ENCODE results near the gene CLIC4. TPM values are rescaled to one million over a fixed set of nuclear protein-coding genes. Genes with fewer than 3 reads are reported as not detected.

Gene CLIC4
- total and polyA plus RNA-seq, 4 experiments from 2014 or later: 0.62 to 3.8 (median 2.4) TPM

- intact Hi-C loops (cut with micrococcal nuclease): no loop called here
- POLR2A ChIA-PET (ENCODE audit: partially characterized antibody): no interaction called here
- no peaks in the 10 kb centered on the region for H3K36me3 ChIP-seq (ENCODE audit: insufficient read depth, low read length)
- H3K27me3 ChIP-seq (ENCODE audit: insufficient read depth, low read length): no peaks in the 10 kb centered on the region
- no peak overlapping the region for H3K27ac ChIP-seq (ENCODE audit: low read depth, low read length)
- no peaks in the 10 kb centered on the region for H3K9me3 ChIP-seq (ENCODE audit: control insufficient read depth in 1 of 2, low read length in 2 of 2)
- Mint-ChIP-seq H3K9me3 (peaks cover 0 to 1% (median 0%) of the 10 kb centered on the region in 8 donors), H3K27ac (no peak overlapping the region), H3K27me3 (peaks cover 0 to 2% of the 10 kb centered on the region in 2 donors), H3K36me3 (no peaks in the 10 kb centered on the region), H3K4me1 (peaks cover 0 to 6% (median 0%) of the 10 kb centered on the region in 4 donors), H3K4me3 (no peak overlapping the region)
- no peak for DNase-seq
- CTCF ChIA-PET (ENCODE audit: partially characterized antibody): interaction anchor here (1.0 to 1.2 kb wide), 2 partner anchors 50 to 290 kb away, joined by 3 read pairs; no protein-coding TSS in a partner anchor
- no peaks in the 10 kb centered on the region for H3K4me1 ChIP-seq (ENCODE audit: insufficient read depth, low read length)
- no peak overlapping the region for H3K4me3 ChIP-seq (ENCODE audit: low read length in 2 of 2)
These were observed 115.6 kb downstream of the CLIC4 start for GRCh38 chr1:24860841-24861240.

- Histone ChIP-seq H3K4me3 (ENCODE audit: low read length in 2 of 2) (no peak overlapping the region), H3K9me3 (ENCODE audit: control insufficient read depth in 1 of 2, low read length in 2 of 2) (no peaks in the 10 kb centered on the region), H3K27me3 (ENCODE audit: insufficient read depth, low read length) (no peaks in the 10 kb centered on the region), H3K4me1 (ENCODE audit: insufficient read depth, low read length) (no peaks in the 10 kb centered on the region), H3K36me3 (ENCODE audit: insufficient read depth, low read length) (no peaks in the 10 kb centered on the region), H3K27ac (ENCODE audit: low read depth, low read length) (no peak overlapping the region)
- Mint-ChIP-seq H3K27ac (no peak overlapping the region), H3K27me3 (peaks cover 3 to 4% of the 10 kb centered on the region in 2 donors), H3K9me3 (peaks cover 0 to 1% (median 0%) of the 10 kb centered on the region in 8 donors), H3K4me3 (no peak overlapping the region), H3K36me3 (no peaks in the 10 kb centered on the region), H3K4me1 (peaks cover 0 to 6% (median 0%) of the 10 kb centered on the region in 4 donors)
- intact Hi-C loops (cut with micrococcal nuclease): no loop called here
- CTCF ChIA-PET (ENCODE audit: partially characterized antibody): interaction anchor here (0.8 to 1.6 kb wide), 3 partner anchors 12 to 31 kb away, joined by 3 to 4 read pairs (median 4); no protein-coding TSS in a partner anchor
- no peak for DNase-seq
- POLR2A ChIA-PET (ENCODE audit: partially characterized antibody): no interaction called here
These were observed 116.8 kb downstream of the CLIC4 start for GRCh38 chr1:24861821-24862727.

- Histone ChIP-seq H3K27me3 (ENCODE audit: insufficient read depth, low read length) (no peaks in the 10 kb centered on the region), H3K36me3 (ENCODE audit: insufficient read depth, low read length) (no peaks in the 10 kb centered on the region), H3K4me3 (ENCODE audit: low read length in 2 of 2) (no peak overlapping the region), H3K27ac (ENCODE audit: low read depth, low read length) (no peak overlapping the region), H3K4me1 (ENCODE audit: insufficient read depth, low read length) (no peaks in the 10 kb centered on the region), H3K9me3 (ENCODE audit: control insufficient read depth in 1 of 2, low read length in 2 of 2) (no peaks in the 10 kb centered on the region)
- DNase-seq: no peak
- H3K4me3 Mint-ChIP-seq: no peak overlapping the region
- ChIA-PET POLR2A (ENCODE audit: partially characterized antibody) (interaction anchor here (1.5 kb wide), 1 partner anchor 68 kb away, joined by 3 read pairs; no protein-coding TSS in a partner anchor), CTCF (ENCODE audit: partially characterized antibody) (interaction anchor here (0.8 to 1.6 kb wide), 3 partner anchors 13 to 32 kb away, joined by 3 to 4 read pairs (median 4); no protein-coding TSS in a partner anchor)
- H3K27ac Mint-ChIP-seq: peak overlapping the region in 1 of 7 donors; percentile 66
- peaks cover 0 to 1% (median 0%) of the 10 kb centered on the region in 8 donors for H3K9me3 Mint-ChIP-seq
- no peaks in the 10 kb centered on the region for H3K4me1 Mint-ChIP-seq
- intact Hi-C loops (cut with micrococcal nuclease): no loop called here
- peaks cover 4 to 6% of the 10 kb centered on the region in 2 donors for H3K27me3 Mint-ChIP-seq
- H3K36me3 Mint-ChIP-seq: no peaks in the 10 kb centered on the region
These were observed 117.7 kb downstream of the CLIC4 start for GRCh38 chr1:24862775-24863483.

GRCh38 chr1:24864370-24864777, 119.1 kb downstream of the CLIC4 start:
- Mint-ChIP-seq H3K27me3 (peaks cover 4 to 7% of the 10 kb centered on the region in 2 donors), H3K27ac (peak overlapping the region in 2 of 7 donors; percentile 60 to 65), H3K4me3 (no peak overlapping the region), H3K9me3 (peaks cover 0 to 1% (median 0%) of the 10 kb centered on the region in 8 donors), H3K36me3 (no peaks in the 10 kb centered on the region), H3K4me1 (peaks cover 0 to 10% (median 0%) of the 10 kb centered on the region in 4 donors)
- Histone ChIP-seq H3K27me3 (ENCODE audit: insufficient read depth, low read length) (no peaks in the 10 kb centered on the region), H3K4me3 (ENCODE audit: low read length in 2 of 2) (no peak overlapping the region), H3K27ac (ENCODE audit: low read depth, low read length) (no peak overlapping the region), H3K4me1 (ENCODE audit: insufficient read depth, low read length) (no peaks in the 10 kb centered on the region), H3K36me3 (ENCODE audit: insufficient read depth, low read length) (no peaks in the 10 kb centered on the region), H3K9me3 (ENCODE audit: control insufficient read depth in 1 of 2, low read length in 2 of 2) (no peaks in the 10 kb centered on the region)
- no peak for DNase-seq
- POLR2A ChIA-PET (ENCODE audit: partially characterized antibody): no interaction called here
- CTCF ChIA-PET (ENCODE audit: partially characterized antibody): no interaction called here
- intact Hi-C loops (cut with micrococcal nuclease): no loop called here

GRCh38 chr1:24865168-24865567, 119.9 kb downstream of the CLIC4 start:
- Mint-ChIP-seq H3K4me1 (peaks cover 0 to 10% (median 0%) of the 10 kb centered on the region in 4 donors), H3K4me3 (no peak overlapping the region), H3K27me3 (peaks cover 4 to 7% of the 10 kb centered on the region in 2 donors), H3K36me3 (no peaks in the 10 kb centered on the region), H3K9me3 (peaks cover 0 to 1% (median 0%) of the 10 kb centered on the region in 8 donors), H3K27ac (no peak overlapping the region)
- DNase-seq: no peak
- intact Hi-C loops (cut with micrococcal nuclease): no loop called here
- H3K27ac ChIP-seq (ENCODE audit: low read depth, low read length): no peak overlapping the region
- no peaks in the 10 kb centered on the region for H3K36me3 ChIP-seq (ENCODE audit: insufficient read depth, low read length)
- H3K4me1 ChIP-seq (ENCODE audit: insufficient read depth, low read length): no peaks in the 10 kb centered on the region
- POLR2A ChIA-PET (ENCODE audit: partially characterized antibody): no interaction called here
- H3K9me3 ChIP-seq (ENCODE audit: control insufficient read depth in 1 of 2, low read length in 2 of 2): no peaks in the 10 kb centered on the region
- H3K27me3 ChIP-seq (ENCODE audit: insufficient read depth, low read length): no peaks in the 10 kb centered on the region
- CTCF ChIA-PET (ENCODE audit: partially characterized antibody): no interaction called here
- no peak overlapping the region for H3K4me3 ChIP-seq (ENCODE audit: low read length in 2 of 2)

GRCh38 chr1:24865587-24865986, 120.3 kb downstream of the CLIC4 start:
- CTCF ChIA-PET (ENCODE audit: partially characterized antibody): interaction anchor here (0.6 kb wide), 1 partner anchor 133 kb away, joined by 3 read pairs; no protein-coding TSS in a partner anchor
- H3K27ac Mint-ChIP-seq: no peak overlapping the region

More at GRCh38 chr1:24865587-24865986, 120.3 kb downstream of the CLIC4 start:
- Histone ChIP-seq H3K27ac (ENCODE audit: low read depth, low read length) (no peak overlapping the region), H3K27me3 (ENCODE audit: insufficient read depth, low read length) (no peaks in the 10 kb centered on the region), H3K36me3 (ENCODE audit: insufficient read depth, low read length) (no peaks in the 10 kb centered on the region), H3K4me1 (ENCODE audit: insufficient read depth, low read length) (peaks cover under 1% of the 10 kb centered on the region), H3K9me3 (ENCODE audit: control insufficient read depth in 1 of 2, low read length in 2 of 2) (no peaks in the 10 kb centered on the region), H3K4me3 (ENCODE audit: low read length in 2 of 2) (no peak overlapping the region)
- Mint-ChIP-seq H3K36me3 (no peaks in the 10 kb centered on the region), H3K9me3 (peaks cover 0 to 3% (median 0%) of the 10 kb centered on the region in 8 donors), H3K27me3 (peaks cover 4 to 7% of the 10 kb centered on the region in 2 donors), H3K4me1 (peaks cover 0 to 10% (median under 1%) of the 10 kb centered on the region in 4 donors), H3K4me3 (no peak overlapping the region)
- DNase-seq: no peak
- intact Hi-C loops (cut with micrococcal nuclease): no loop called here
- POLR2A ChIA-PET (ENCODE audit: partially characterized antibody): no interaction called here

Measured in CD4-positive, alpha-beta memory T cell (primary cell).